SK-N-DZ (cell line): Measurements from ENCODE around the gene TARBP2.

ENCODE experiments used
- small RNA-seq, 2 experiments: library from RNA; depleted of rRNA; stranded (forward); fragments of <200 nt; gene quantifications; one replicate each; pipeline ENCODE3, GENCODE V24; 2014

The TARBP2 gene

Small RNA genes within 50 kb of the gene (small RNA-seq; reads per million reads assigned to genes)
- 0 to 0.04 reads per million in 2 experiments for gene AC023509.3
